Measurements from ENCODE around the gene WDR18. TPM values are rescaled to one million over a fixed set of nuclear protein-coding genes. Genes with fewer than 3 reads are reported as not detected.

Gene WDR18
- total and polyA plus RNA-seq, 12 donors = 5.4 to 140 (median 53.8) TPM

GRCh38 chr19:1016647-1017114 is 32.5 kb downstream of the WDR18 start:
- no peak for TF ChIP-seq CTCF (IDR thresholded peaks at IDR 0.05)
- peak in 1 of 2 donors; percentile 40 for TF ChIP-seq POLR2A (IDR thresholded peaks at IDR 0.05)
- Histone ChIP-seq H3K27me3 (no peaks in the 10 kb centered on the region), H3K4me1 (replicated peaks in 1 of 2) (peaks cover 27 to 48% of the 10 kb centered on the region in 2 donors), H3K9me3 (replicated peaks in 1 of 3) (no peaks in the 10 kb centered on the region), H3K27ac (peak overlapping the region in 3 of 5 donors; percentile 54 to 90 (median 86)), H3K4me3 (no peak overlapping the region), H3K36me3 (replicated peaks in 1 of 2) (peaks cover 0 to 26% of the 10 kb centered on the region in 2 donors)
- 30 to 41% (median 36%) methylated on average over 10 to 12 of the region's 12 CpGs; no CpG with 5 or more reads in 1 of the 4 donors for WGBS, 4 donors
- intact Hi-C loops (cut with DNase I) = no loop called here
- DNase-seq = peak in 5 of 7 donors; percentile 59 to 87 (median 74)

- Histone ChIP-seq H3K9me3 (replicated peaks in 1 of 3) (no peaks in the 10 kb centered on the region), H3K36me3 (replicated peaks in 1 of 2) (peaks cover 0 to 19% of the 10 kb centered on the region in 2 donors), H3K4me3 (no peak overlapping the region), H3K27ac (peak overlapping the region in 3 of 5 donors; percentile 54 to 90 (median 86)), H3K27me3 (no peaks in the 10 kb centered on the region), H3K4me1 (replicated peaks in 1 of 2) (peaks cover 27 to 48% of the 10 kb centered on the region in 2 donors)
- peak in 2 of 7 donors; percentile 41 to 53 for DNase-seq
- TF ChIP-seq CTCF (IDR thresholded peaks at IDR 0.05) (no peak), POLR2A (IDR thresholded peaks at IDR 0.05) (no peak)
- intact Hi-C loops (cut with DNase I) = no loop called here
- WGBS, 4 donors = 48 to 70% (median 59%) methylated on average over 10 to 24 of the region's 24 CpGs
Observed at GRCh38 chr19:1017115-1017905, 33.2 kb downstream of the WDR18 start.

GRCh38 chr19:1017906-1018305 is 33.8 kb downstream of the WDR18 start:
- peak overlapping the region in 2 of 5 donors; percentile 86 to 90 for H3K27ac ChIP-seq
- TF ChIP-seq POLR2A (IDR thresholded peaks at IDR 0.05) (no peak), CTCF (IDR thresholded peaks at IDR 0.05) (no peak)
- DNase-seq = no peak
- H3K4me1 ChIP-seq (replicated peaks in 1 of 2) = peaks cover 27 to 49% of the 10 kb centered on the region in 2 donors
- H3K4me3 ChIP-seq = no peak overlapping the region
- no peaks in the 10 kb centered on the region for H3K9me3 ChIP-seq (replicated peaks in 1 of 3)
- H3K36me3 ChIP-seq (replicated peaks in 1 of 2) = peaks cover 0 to 13% of the 10 kb centered on the region in 2 donors
- H3K27me3 ChIP-seq = no peaks in the 10 kb centered on the region
- WGBS, 4 donors = 84 to 90% (median 89%) methylated on average over 7 to 9 of the region's 9 CpGs; no CpG with 5 or more reads in 1 of the 4 donors
- intact Hi-C loops (cut with DNase I) = no loop called here

GRCh38 chr19:1018393-1018792 is 34.2 kb downstream of the WDR18 start:
- 65 to 75% (median 72%) methylated on average over 5 of the region's 5 CpGs for WGBS, 4 donors
- Histone ChIP-seq H3K4me1 (replicated peaks in 1 of 2) (peaks cover 27 to 51% of the 10 kb centered on the region in 2 donors), H3K36me3 (replicated peaks in 1 of 2) (peaks cover 0 to 9% of the 10 kb centered on the region in 2 donors), H3K4me3 (no peak overlapping the region), H3K27ac (peak overlapping the region in 1 of 5 donors; percentile 90), H3K27me3 (no peaks in the 10 kb centered on the region), H3K9me3 (replicated peaks in 1 of 3) (no peaks in the 10 kb centered on the region)
- intact Hi-C loops (cut with DNase I) = no loop called here
- no peak for TF ChIP-seq CTCF (IDR thresholded peaks at IDR 0.05)
- TF ChIP-seq POLR2A (IDR thresholded peaks at IDR 0.05) = no peak
- no peak for DNase-seq
